H9 (cell line): ENCODE data around the gene GLT1D1. TPM values are rescaled to one million over a fixed set of nuclear protein-coding genes. Genes with fewer than 3 reads are reported as not detected.

Experiments
- DNase-seq: peaks from one replicate; pipeline ENCODE4 v3.0.0-alpha.2; 2017
- H2AFZ ChIP-seq: one replicate; pipeline ENCODE4 v1.6.1; 2013; ENCODE audit warnings: mild to moderate bottlenecking, low read length, control low read depth, moderate library complexity
- H2AK5ac ChIP-seq: 2 replicates; pipeline ENCODE4 v1.6.1; 2013; ENCODE audit warnings: low read length, control low read depth, mixed read lengths; ENCODE audit not compliant: insufficient read length
- H2BK120ac ChIP-seq: one replicate; pipeline ENCODE4 v1.6.1; 2013; ENCODE audit warnings: low read depth, mild to moderate bottlenecking, low read length, control low read depth, inconsistent platforms; ENCODE audit not compliant: poor library complexity, severe bottlenecking
- H2BK12ac ChIP-seq: 2 replicates; pipeline ENCODE4 v1.6.1; 2013; ENCODE audit warnings: low read length, control low read depth, mixed read lengths, low read depth; ENCODE audit not compliant: insufficient read length
- H2BK15ac ChIP-seq: 2 replicates; pipeline ENCODE4 v1.6.1; 2013; ENCODE audit warnings: low read depth, low read length, control low read depth
- H2BK20ac ChIP-seq: one replicate; pipeline ENCODE4 v1.6.1; 2013; ENCODE audit warnings: low read depth, mild to moderate bottlenecking, low read length, control low read depth, inconsistent platforms; ENCODE audit not compliant: poor library complexity, severe bottlenecking
- H2BK5ac ChIP-seq: 2 replicates; pipeline ENCODE4 v1.6.1; 2013; ENCODE audit warnings: low read length, control low read depth, mixed read lengths; ENCODE audit not compliant: insufficient read length
- H3K14ac ChIP-seq: 2 replicates; pipeline ENCODE4 v1.6.1; 2013; ENCODE audit warnings: low read length, control low read depth; ENCODE audit not compliant: insufficient read depth
- H3K18ac ChIP-seq: 2 replicates; pipeline ENCODE4 v1.6.1; 2013; ENCODE audit warnings: low read depth, mild to moderate bottlenecking, mixed read lengths, low read length, control low read depth; ENCODE audit not compliant: insufficient read length
- H3K23ac ChIP-seq: 2 replicates; pipeline ENCODE4 v1.6.1; 2013; ENCODE audit warnings: low read length, control low read depth, mixed read lengths, low read depth; ENCODE audit not compliant: insufficient read length
- H3K23me2 ChIP-seq: 2 replicates; pipeline ENCODE4 v1.6.1; 2013; ENCODE audit warnings: low read depth, mild to moderate bottlenecking, mixed read lengths, low read length, control low read depth; ENCODE audit not compliant: insufficient read length, poor library complexity, severe bottlenecking
- H3K27ac ChIP-seq: 2 replicates; pipeline ENCODE4 v1.5.1; 2013; ENCODE audit warnings: low read length, control low read depth, mixed read lengths, low read depth; ENCODE audit not compliant: insufficient read length
- H3K27me3 ChIP-seq: 2 replicates; pipeline ENCODE4 v1.6.1; 2013; ENCODE audit warnings: low read length, control low read depth, inconsistent platforms; ENCODE audit not compliant: insufficient read depth
- H3K4ac ChIP-seq: 2 replicates; pipeline ENCODE4 v1.6.1; 2013; ENCODE audit warnings: low read depth, mild to moderate bottlenecking, control low read depth, inconsistent platforms, low read length, moderate library complexity
- H3K4me1 ChIP-seq: 2 replicates; pipeline ENCODE4 v1.6.1; 2013; ENCODE audit warnings: low read length, control low read depth, inconsistent platforms; ENCODE audit not compliant: insufficient read depth
- H3K4me2 ChIP-seq: 2 replicates; pipeline ENCODE4 v1.6.1; 2013; ENCODE audit warnings: low read length, control low read depth, mixed read lengths; ENCODE audit not compliant: insufficient read length, insufficient read depth
- H3K56ac ChIP-seq: 2 replicates; pipeline ENCODE4 v1.6.1; 2013; ENCODE audit warnings: low read depth, mild to moderate bottlenecking, mixed read lengths, low read length, control low read depth; ENCODE audit not compliant: insufficient read length
- H3K79me1 ChIP-seq: 2 replicates; pipeline ENCODE4 v1.6.1; 2013; ENCODE audit warnings: low read depth, mild to moderate bottlenecking, moderate library complexity, low read length, control low read depth, inconsistent platforms; ENCODE audit not compliant: insufficient read depth, poor library complexity, severe bottlenecking
- H3K79me2 ChIP-seq: 2 replicates; pipeline ENCODE4 v1.6.1; 2013; ENCODE audit warnings: low read length, control low read depth, inconsistent platforms; ENCODE audit not compliant: insufficient read depth
- H3K9ac ChIP-seq: 2 replicates; pipeline ENCODE4 v1.6.1; 2013; ENCODE audit warnings: low read length, control low read depth, mixed read lengths; ENCODE audit not compliant: insufficient read length; ENCODE audit errors: extremely low read depth
- H3K9me3 ChIP-seq: one replicate; pipeline ENCODE4 v1.6.1; 2013; ENCODE audit warnings: low read depth, low read length, inconsistent platforms; ENCODE audit not compliant: control insufficient read depth
- H3T11ph ChIP-seq: one replicate; pipeline ENCODE4 v1.6.1; 2013; ENCODE audit warnings: mild to moderate bottlenecking, low read length, control low read depth, inconsistent platforms
- H4K20me1 ChIP-seq: one replicate; pipeline ENCODE4 v1.6.1; 2013; ENCODE audit not compliant: control insufficient read depth, insufficient read length, insufficient read depth
- H4K5ac ChIP-seq: 2 replicates; pipeline ENCODE4 v1.6.1; 2013; ENCODE audit warnings: low read depth, mild to moderate bottlenecking, mixed read lengths, low read length, control low read depth; ENCODE audit not compliant: insufficient read length
- H4K8ac ChIP-seq: replicated peaks from 2 replicates; pipeline ENCODE4 v1.6.1; 2013; ENCODE audit warnings: low read length, control low read depth, mixed read lengths, low read depth; ENCODE audit not compliant: insufficient read length
- H4K91ac ChIP-seq: 2 replicates; pipeline ENCODE4 v1.6.1; 2013; ENCODE audit warnings: low read depth, mild to moderate bottlenecking, moderate library complexity, mixed read lengths, low read length, control low read depth; ENCODE audit not compliant: insufficient read length
- H3K27ac Mint-ChIP-seq, 3 experiments: 2 replicates in 2 of 3; 3 replicates in 1 of 3; pipeline ENCODE4 v1.8.0; 2020 to 2021; ENCODE audit warnings: mixed read lengths in 3 of 3, mild to moderate bottlenecking in 1 of 3, moderate library complexity in 1 of 3
- H3K27me3 Mint-ChIP-seq: 2 replicates; pipeline ENCODE4 v1.8.0; 2021; ENCODE audit warnings: low read depth, mild to moderate bottlenecking, moderate library complexity, mixed read lengths
- H3K36me3 Mint-ChIP-seq, 3 experiments: 2 replicates in 2 of 3; 3 replicates in 1 of 3; pipeline ENCODE4 v1.8.0; 2020 to 2021; ENCODE audit warnings: low read depth in 3 of 3, mixed read lengths in 3 of 3; ENCODE audit not compliant: insufficient read depth in 1 of 3
- H3K4me1 Mint-ChIP-seq, 2 experiments: 2 replicates each; pipeline ENCODE4 v1.8.0; 2020; ENCODE audit warnings: mixed read lengths in 2 of 2
- H3K4me3 Mint-ChIP-seq, 2 experiments: 2 replicates in 1 of 2; 3 replicates in 1 of 2; pipeline ENCODE4 v1.8.0; 2020 to 2021; ENCODE audit warnings: mild to moderate bottlenecking in 2 of 2, mixed read lengths in 2 of 2, moderate library complexity in 1 of 2
- H3K9me3 Mint-ChIP-seq, 2 experiments: 2 replicates in 1 of 2; 3 replicates in 1 of 2; pipeline ENCODE4 v1.8.0; 2020; ENCODE audit warnings: mild to moderate bottlenecking in 2 of 2, mixed read lengths in 2 of 2, moderate library complexity in 1 of 2
- CTCF ChIP-seq: fragments of 200-600 bp; sonication (generic); conservative IDR thresholded peaks from 3 replicates; pipeline ENCODE4 v1.8.0; 2021; ENCODE audit warnings: antibody characterized with exemption, mild to moderate bottlenecking
- WGBS: extraction: QIAGEN DNeasy Blood & Tissue Kit; methylation state at CpG from one replicate; pipeline ENCODE4 v1.1.7; 2013; ENCODE audit warnings: missing lambda C conversion rate, low lambda C conversion rate, mixed read lengths; ENCODE audit not compliant: insufficient read length; ENCODE audit errors: extremely low coverage; 5-methylcytosine and 5-hydroxymethylcytosine counted together
- total RNA-seq: library from RNA; stranded (reverse); gene quantifications from 2 replicates; pipeline ENCODE4 v1.2.1, GENCODE V29; 2021

The GLT1D1 gene
- total RNA-seq, 1 experiment from 2014 or later, result 7.0 TPM

GRCh38 chr12:128861226-128862016 lies 8.1 kb downstream of the GLT1D1 start:
- H4K8ac ChIP-seq, result no peak overlapping the region

More at GRCh38 chr12:128861226-128862016, 8.1 kb downstream of the GLT1D1 start:
- no peak overlapping the region for H3K4me2 ChIP-seq
- H3K27ac Mint-ChIP-seq, result no peak overlapping the region
- no peaks in the 10 kb centered on the region for H3K27me3 ChIP-seq
- H3K27ac ChIP-seq, result no peak overlapping the region
- peaks cover 2 to 4% (median 3%) of the 10 kb centered on the region in 3 experiments; a peak in 6 of 7 replicates for H3K36me3 Mint-ChIP-seq
- H3K23ac ChIP-seq, result no peak overlapping the region
- no peaks in the 10 kb centered on the region for H4K20me1 ChIP-seq
- H3K4me3 Mint-ChIP-seq, result no peak overlapping the region
- no peak overlapping the region for H4K91ac ChIP-seq
- H3K56ac ChIP-seq, result no peak overlapping the region
- H3K79me1 ChIP-seq, result no peaks in the 10 kb centered on the region
- H3K18ac ChIP-seq, result no peak overlapping the region
- H3K9me3 Mint-ChIP-seq, result no peaks in the 10 kb centered on the region; a peak in 1 of 5 replicates
- H3K27me3 Mint-ChIP-seq, result peaks cover 12% of the 10 kb centered on the region
- no peaks in the 10 kb centered on the region for H3K23me2 ChIP-seq
- H3K4me1 ChIP-seq, result no peaks in the 10 kb centered on the region
- no peak overlapping the region for H3K14ac ChIP-seq
- H3K79me2 ChIP-seq, result no peaks in the 10 kb centered on the region
- no peak overlapping the region for H3K4ac ChIP-seq
- no peak overlapping the region for H2BK15ac ChIP-seq
- no CpG with 5 or more reads among the region's 15 CpGs for WGBS
- no peak overlapping the region for H2AK5ac ChIP-seq
- no peak overlapping the region for H3K9ac ChIP-seq
- H2BK120ac ChIP-seq, result no peak overlapping the region
- TF ChIP-seq CTCF, result no peak
- H4K5ac ChIP-seq, result no peak overlapping the region
- H2AFZ ChIP-seq, result no peak overlapping the region
- H3K9me3 ChIP-seq, result no peaks in the 10 kb centered on the region
- H2BK20ac ChIP-seq, result no peak overlapping the region
- no peak for DNase-seq
- H3K4me1 Mint-ChIP-seq, result peaks cover 23 to 27% of the 10 kb centered on the region in 2 experiments
- H2BK12ac ChIP-seq, result no peak overlapping the region
- H3T11ph ChIP-seq, result no peak overlapping the region
- no peak overlapping the region for H2BK5ac ChIP-seq
